ENCODE results near the gene KLHL1. TPM values are rescaled to one million over a fixed set of nuclear protein-coding genes. Genes with fewer than 3 reads are reported as not detected.

KLHL1 gene
- total and polyA plus RNA-seq, 4 donors = 0.14 TPM; not detected in 3

GRCh38 chr13:70090036-70090723 lies 18.1 kb downstream of the KLHL1 start:
- no peak for DNase-seq
- WGBS, 2 donors = 82 to 86% methylated on average over 2 of the region's 2 CpGs
- Histone ChIP-seq H3K36me3 (ENCODE audit: control insufficient read depth in 4 of 4, insufficient read depth in 4 of 4, low read length in 4 of 4) (no peaks in the 10 kb centered on the region), H3K9me3 (ENCODE audit: control insufficient read depth in 4 of 4, insufficient read depth in 3 of 4, low read length in 3 of 4) (no peaks in the 10 kb centered on the region), H3K27me3 (ENCODE audit: control insufficient read depth in 3 of 3, insufficient read depth in 3 of 3, low read length in 2 of 3) (no peaks in the 10 kb centered on the region), H3K27ac (ENCODE audit: low read depth in 1 of 2, low read length in 1 of 2) (no peak overlapping the region), H3K4me1 (ENCODE audit: control insufficient read depth in 5 of 5, insufficient read depth in 5 of 5, low read length in 5 of 5) (peaks cover 0 to 3% (median 0%) of the 10 kb centered on the region in 5 donors), H3K9ac (ENCODE audit: insufficient read depth in 1 of 2, low read length in 2 of 2) (no peak overlapping the region), H3K4me3 (no peak overlapping the region)
- ATAC-seq (ENCODE audit: insufficient read depth, low FRiP score) = no peak
- no peak for TF ChIP-seq CTCF (IDR thresholded peaks at IDR 0.05; ENCODE audit: control extremely low read depth, extremely low read depth)

GRCh38 chr13:70088926-70089325 lies 19.3 kb downstream of the KLHL1 start:
- Histone ChIP-seq H3K4me1 (ENCODE audit: control insufficient read depth in 5 of 5, insufficient read depth in 5 of 5, low read length in 5 of 5) (peaks cover 0 to 3% (median 0%) of the 10 kb centered on the region in 5 donors), H3K9ac (ENCODE audit: insufficient read depth in 1 of 2, low read length in 2 of 2) (no peak overlapping the region), H3K4me3 (no peak overlapping the region), H3K36me3 (ENCODE audit: control insufficient read depth in 4 of 4, insufficient read depth in 4 of 4, low read length in 4 of 4) (no peaks in the 10 kb centered on the region), H3K9me3 (ENCODE audit: control insufficient read depth in 4 of 4, insufficient read depth in 3 of 4, low read length in 3 of 4) (no peaks in the 10 kb centered on the region), H3K27ac (ENCODE audit: low read depth in 1 of 2, low read length in 1 of 2) (no peak overlapping the region), H3K27me3 (ENCODE audit: control insufficient read depth in 3 of 3, insufficient read depth in 3 of 3, low read length in 2 of 3) (no peaks in the 10 kb centered on the region)
- WGBS, 2 donors = 83 to 91% methylated on average over 2 of the region's 2 CpGs
- ATAC-seq (ENCODE audit: insufficient read depth, low FRiP score) (no peak), DNase-seq (no peak)
- no peak for TF ChIP-seq CTCF (IDR thresholded peaks at IDR 0.05; ENCODE audit: control extremely low read depth, extremely low read depth)

- H3K36me3 ChIP-seq (ENCODE audit: control insufficient read depth in 4 of 4, insufficient read depth in 4 of 4, low read length in 4 of 4) = no peaks in the 10 kb centered on the region
- H3K9me3 ChIP-seq (ENCODE audit: control insufficient read depth in 4 of 4, insufficient read depth in 3 of 4, low read length in 3 of 4) = no peaks in the 10 kb centered on the region
- WGBS, 2 donors = 82 to 84% methylated on average over 4 of the region's 4 CpGs
- DNase-seq (no peak), ATAC-seq (ENCODE audit: insufficient read depth, low FRiP score) (no peak)
- H3K27ac ChIP-seq (ENCODE audit: low read depth in 1 of 2, low read length in 1 of 2) = no peak overlapping the region
- TF ChIP-seq CTCF (IDR thresholded peaks at IDR 0.05; ENCODE audit: control extremely low read depth, extremely low read depth) = no peak
- no peaks in the 10 kb centered on the region for H3K27me3 ChIP-seq (ENCODE audit: control insufficient read depth in 3 of 3, insufficient read depth in 3 of 3, low read length in 2 of 3)
- no peak overlapping the region for H3K4me3 ChIP-seq
- H3K4me1 ChIP-seq (ENCODE audit: control insufficient read depth in 5 of 5, insufficient read depth in 5 of 5, low read length in 5 of 5) = peaks cover 0 to 3% (median 0%) of the 10 kb centered on the region in 5 donors
- no peak overlapping the region for H3K9ac ChIP-seq (ENCODE audit: insufficient read depth in 1 of 2, low read length in 2 of 2)
Measured at GRCh38 chr13:70087247-70087646, 21.0 kb downstream of the KLHL1 start.

GRCh38 chr13:70080012-70080411 lies 28.2 kb downstream of the KLHL1 start:
- no peaks in the 10 kb centered on the region for H3K27me3 ChIP-seq (ENCODE audit: control insufficient read depth in 3 of 3, insufficient read depth in 3 of 3, low read length in 2 of 3)
- no peak overlapping the region for H3K4me3 ChIP-seq
- TF ChIP-seq CTCF (IDR thresholded peaks at IDR 0.05; ENCODE audit: control extremely low read depth, extremely low read depth) = no peak
- H3K36me3 ChIP-seq (ENCODE audit: control insufficient read depth in 4 of 4, insufficient read depth in 4 of 4, low read length in 4 of 4) = no peaks in the 10 kb centered on the region
- H3K9me3 ChIP-seq (ENCODE audit: control insufficient read depth in 4 of 4, insufficient read depth in 3 of 4, low read length in 3 of 4) = no peaks in the 10 kb centered on the region
- 27 to 31% methylated on average over 4 of the region's 4 CpGs for WGBS, 2 donors
- no peak overlapping the region for H3K27ac ChIP-seq (ENCODE audit: low read depth in 1 of 2, low read length in 1 of 2)
- ATAC-seq (ENCODE audit: insufficient read depth, low FRiP score) = no peak
- H3K9ac ChIP-seq (ENCODE audit: insufficient read depth in 1 of 2, low read length in 2 of 2) = no peak overlapping the region
- peak; percentile 18 to 35 (median 29) for DNase-seq
- H3K4me1 ChIP-seq (ENCODE audit: control insufficient read depth in 5 of 5, insufficient read depth in 5 of 5, low read length in 5 of 5) = no peaks in the 10 kb centered on the region
